ENCODE measurements around the gene CABLES2.

CABLES2 gene

GRCh38 chr20:62404112-62404665 is 2.9 kb downstream of the CABLES2 start:
- DNase-seq: no peak

GRCh38 chr20:62403331-62403730 is 3.8 kb downstream of the CABLES2 start:
- no peak for DNase-seq

DNA sequence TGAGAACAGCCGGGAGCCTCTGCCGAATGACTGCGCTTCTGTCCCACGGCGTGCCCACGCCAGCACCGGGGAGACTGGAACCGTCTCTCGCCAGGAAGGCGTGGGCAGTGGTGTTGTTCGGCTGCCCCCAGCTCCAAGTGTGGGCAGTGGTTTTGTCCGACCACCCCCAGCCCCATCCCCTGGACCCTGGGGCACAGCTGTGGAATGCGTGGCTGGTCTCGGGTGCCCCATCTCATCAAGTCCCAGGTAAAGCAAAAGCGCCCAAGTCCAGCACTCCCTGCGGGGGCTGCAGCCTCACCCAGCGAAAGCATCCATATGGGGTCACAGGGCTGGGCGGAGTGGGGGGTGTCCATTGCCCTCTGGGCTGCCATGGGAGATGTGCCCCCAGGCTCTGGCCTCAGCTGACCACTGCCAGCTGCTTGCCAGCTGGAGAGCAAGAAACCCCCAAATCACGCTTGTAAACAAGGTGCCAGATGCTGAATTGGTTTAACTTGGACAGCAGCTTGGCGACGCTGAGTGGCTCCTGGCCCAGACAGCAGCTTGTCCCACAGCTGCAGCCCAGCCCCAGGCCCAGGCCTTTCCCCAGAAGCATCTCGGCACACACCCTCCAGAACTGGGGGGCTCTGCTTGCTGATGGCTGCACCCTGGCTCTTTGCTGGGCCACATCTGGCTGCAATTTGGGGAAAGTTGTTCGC is 4.5 kb downstream of the CABLES2 start:
- no peak for DNase-seq

- no peak for DNase-seq
Observed at GRCh38 chr20:62401331-62401779, 5.7 kb downstream of the CABLES2 start.

DNA sequence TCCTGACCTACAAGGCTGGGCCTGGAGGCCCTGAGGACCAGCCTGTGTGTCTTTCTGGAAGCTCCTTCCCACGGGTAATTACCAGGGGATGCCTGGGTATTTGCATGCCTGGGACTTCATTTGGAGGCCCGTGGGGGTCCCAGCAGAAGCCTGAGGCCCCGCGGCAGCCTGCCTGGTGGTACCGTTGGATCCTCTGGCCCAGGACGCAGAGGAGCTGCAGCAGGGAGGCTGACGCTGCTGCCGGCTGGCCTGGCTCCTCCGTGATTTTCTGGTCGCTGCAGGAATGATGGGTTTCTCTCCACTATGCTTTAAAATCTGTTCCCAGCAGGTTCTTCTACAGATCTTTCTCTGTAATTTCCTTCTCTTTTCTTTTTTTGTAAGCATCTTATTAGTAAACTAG is 6.5 kb downstream of the CABLES2 start:
- DNase-seq: no peak

DNA sequence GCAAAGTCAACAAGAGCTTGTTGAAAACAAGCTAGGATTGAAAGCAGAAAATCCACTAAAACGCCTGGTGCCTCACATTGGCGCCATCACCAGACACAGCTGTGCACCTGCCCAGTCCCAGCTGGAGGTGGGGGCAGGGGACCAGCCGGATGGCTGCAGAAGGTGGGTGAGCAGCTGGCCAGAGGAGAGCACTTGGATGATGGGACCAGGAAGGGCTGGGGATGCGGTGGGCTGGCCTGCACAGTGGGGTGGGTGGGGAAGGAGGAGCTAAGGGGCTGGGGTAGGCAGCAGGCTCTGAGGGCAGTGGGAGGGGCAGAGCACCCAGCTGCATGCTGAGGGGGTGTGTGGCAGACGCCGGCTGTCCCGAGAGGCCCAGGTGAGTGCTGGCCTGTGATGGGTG is 7.1 kb downstream of the CABLES2 start:
- no peak for DNase-seq

GRCh38 chr20:62398120-62398821 is 8.8 kb downstream of the CABLES2 start:
- DNase-seq: no peak

GRCh38 chr20:62396367-62397239 is 10.5 kb downstream of the CABLES2 start:
- no peak for DNase-seq

DNA sequence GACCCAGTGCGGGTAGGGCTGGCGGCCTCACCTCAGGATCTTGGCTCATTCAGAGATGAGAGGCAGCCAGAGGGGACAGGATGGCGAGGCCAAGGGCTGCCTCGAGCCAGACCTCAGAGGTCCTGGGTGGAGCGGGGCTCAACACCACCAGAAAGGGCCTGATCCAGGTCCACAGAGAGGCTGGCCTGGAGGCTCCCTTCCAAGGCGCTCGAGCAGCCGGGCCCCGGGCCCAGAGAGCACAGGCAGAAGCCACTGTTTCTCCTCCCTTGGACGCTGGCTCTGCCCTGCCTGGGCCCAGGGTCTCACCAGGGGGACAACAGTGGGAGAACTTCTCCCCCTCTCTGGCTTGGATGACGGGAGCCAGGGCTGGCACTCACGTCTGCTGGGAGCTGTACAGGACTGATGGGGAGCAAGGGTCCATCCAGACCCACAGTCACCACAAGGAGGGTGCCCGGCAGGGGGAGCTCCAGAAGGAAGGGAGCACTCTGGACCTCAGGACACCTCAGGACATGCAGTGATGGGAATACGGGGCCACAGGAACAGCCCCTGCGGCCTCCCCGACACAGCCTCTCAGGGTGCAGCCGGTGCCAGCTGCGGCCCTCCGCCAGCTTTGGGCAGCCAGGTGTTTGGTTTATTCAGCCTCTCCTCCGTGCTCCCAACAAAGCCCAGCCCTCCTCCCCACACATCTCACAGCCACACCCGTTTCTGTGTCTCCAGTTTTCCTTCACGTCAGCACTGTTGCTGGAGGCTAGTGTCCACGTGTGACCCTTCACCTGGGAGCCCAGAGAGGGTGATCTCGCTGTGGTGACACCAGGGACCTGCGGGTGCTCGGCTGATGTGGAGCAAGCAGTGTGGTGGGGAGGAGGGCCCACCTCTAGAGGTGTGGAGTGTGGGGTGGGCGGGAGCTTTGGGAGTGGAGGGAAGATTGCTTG is 11.5 kb downstream of the CABLES2 start:
- no peak for DNase-seq

- no peak for DNase-seq
Observed at GRCh38 chr20:62394248-62395245, 12.5 kb downstream of the CABLES2 start.

DNA sequence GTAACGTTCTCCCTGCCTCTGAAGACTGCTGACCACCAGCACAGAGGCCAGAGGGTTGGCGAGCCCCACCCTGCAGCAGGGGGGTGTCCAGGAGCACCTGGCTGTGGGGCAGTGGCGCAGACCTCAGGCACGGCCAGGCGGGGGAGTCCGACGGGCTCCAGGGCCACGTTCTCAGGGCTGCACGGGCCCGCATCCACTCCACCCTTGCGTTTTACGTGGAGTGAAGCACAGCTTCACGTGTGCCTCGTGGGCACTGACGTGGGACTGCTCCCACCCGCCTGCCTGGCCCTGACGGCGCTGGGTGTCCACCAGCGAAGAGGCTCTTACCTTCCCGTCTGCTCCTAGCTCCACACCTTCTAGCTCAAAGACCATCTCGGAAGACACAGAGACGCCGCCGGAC is 13.3 kb downstream of the CABLES2 start:
- DNase-seq: no peak

GRCh38 chr20:62393335-62393665 is 13.8 kb downstream of the CABLES2 start:
- DNase-seq: no peak

DNA sequence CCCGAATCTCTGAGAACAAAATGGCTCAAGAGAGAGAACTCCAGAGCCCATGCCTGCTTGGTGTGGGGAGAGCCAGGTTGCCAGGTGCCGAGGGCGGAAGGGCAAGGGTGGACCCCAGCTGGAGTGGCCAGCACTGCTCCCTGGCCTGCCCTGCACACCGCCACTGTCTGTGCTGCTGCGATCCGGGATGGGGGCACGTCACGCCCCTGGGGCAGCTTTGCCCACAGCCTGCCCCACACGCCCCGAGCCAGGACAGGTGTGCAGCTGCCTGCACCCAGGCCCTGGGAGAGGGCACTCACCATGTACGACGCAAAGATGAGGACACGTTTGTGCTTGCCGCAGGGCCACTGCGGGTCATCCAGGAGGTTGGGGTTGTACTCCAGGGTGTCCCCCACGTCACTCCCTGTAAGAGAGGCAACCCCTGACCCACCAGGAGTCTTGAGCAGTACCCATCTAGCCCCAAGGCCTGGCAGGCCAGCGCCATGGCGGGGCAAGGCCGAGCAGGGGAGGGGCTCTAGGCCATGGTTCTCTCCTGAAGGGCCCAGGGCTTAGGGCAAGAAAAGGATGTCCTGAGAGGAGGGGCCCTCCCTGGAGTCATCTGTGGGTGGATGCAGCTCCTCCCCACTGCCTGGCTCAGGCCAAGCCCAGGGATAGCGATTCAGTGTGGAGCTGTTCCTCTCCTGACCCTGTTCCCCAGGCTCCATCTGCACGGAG is 14.3 kb downstream of the CABLES2 start:
- DNase-seq: no peak

DNA sequence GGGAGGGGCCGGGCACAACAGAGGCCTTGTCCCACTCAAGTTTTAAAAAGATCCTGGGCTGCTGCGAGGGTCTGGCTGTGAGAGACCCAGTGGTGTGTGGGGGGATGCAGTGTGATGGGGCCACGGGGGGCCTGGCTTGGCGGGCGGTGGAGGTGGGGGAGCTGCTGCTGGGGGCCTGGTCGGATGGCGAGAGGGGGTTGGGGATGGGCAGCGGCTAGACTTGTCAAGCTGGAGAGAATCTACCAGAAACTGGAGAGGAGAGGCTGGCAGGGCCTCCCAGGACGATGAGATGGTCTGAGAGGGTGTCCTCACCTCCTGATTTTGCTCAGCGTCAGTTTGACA is 15.0 kb downstream of the CABLES2 start:
- DNase-seq: no peak

GRCh38 chr20:62391165-62392076 is 15.7 kb downstream of the CABLES2 start:
- DNase-seq: no peak

DNA sequence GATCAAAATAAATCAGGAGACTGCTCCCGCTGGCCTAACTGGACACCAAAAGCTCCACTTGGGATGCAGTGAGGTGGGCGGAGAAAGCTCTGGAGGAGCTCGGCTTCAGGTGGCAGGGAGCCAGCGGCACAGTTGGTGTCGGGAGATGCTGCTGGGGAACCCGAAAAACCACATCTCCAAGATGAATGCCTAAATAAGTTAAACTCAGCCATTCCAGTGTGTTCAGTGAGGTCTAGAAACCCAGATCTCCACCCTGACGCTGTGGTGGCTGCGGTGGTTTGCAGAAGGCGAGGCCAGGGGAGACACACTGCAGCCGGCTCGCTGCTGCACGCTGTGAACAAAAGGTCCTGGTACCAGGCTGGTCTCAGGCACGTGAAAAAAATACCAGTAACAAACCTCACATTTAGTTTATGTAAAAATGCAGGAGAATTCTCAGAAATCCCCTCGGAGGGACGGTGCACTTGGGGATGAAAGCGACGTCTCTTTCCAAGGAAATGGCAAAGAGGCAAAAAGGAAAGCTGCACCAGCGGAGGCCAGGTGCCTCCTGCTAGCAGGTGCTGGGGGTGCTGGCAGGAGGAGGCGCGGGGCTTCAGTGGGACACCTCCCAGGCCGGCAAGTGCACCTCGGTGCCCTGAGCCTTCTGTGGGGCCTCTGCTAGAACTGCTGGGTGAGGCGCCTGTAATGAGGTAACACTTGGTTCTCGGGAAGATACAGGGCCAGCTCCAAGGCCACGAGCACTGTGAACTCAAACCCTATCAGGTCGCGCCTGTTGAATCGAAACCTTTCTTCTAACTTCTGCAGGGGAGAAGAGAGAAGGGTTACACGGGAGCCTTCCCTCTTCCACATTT is 16.5 kb downstream of the CABLES2 start:
- no peak for DNase-seq

DNA sequence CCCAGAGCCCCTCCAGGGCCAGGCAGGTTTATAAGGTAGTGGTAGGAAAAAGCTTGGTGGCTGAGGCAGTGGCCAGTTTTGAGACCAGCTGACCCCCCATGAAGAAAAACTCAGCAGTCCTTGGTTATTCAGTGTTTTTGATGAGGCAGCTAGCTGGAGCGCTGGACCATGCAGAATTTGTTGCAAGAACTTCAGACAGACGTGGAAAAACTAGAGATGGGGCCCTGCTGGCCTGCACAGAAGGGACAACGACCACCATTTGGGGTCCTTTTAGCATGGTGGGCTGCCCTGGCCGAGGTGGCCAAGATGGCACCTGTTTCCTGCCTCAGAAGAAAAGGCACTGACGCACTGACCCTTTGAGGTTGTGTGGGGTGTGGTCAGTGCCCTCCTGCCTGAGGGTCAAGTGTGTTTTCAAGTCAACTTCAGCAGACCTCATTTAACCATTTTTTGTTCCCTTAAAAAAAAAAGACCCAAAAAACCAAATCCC is 17.4 kb downstream of the CABLES2 start:
- no peak for DNase-seq
